GM23248 (cell line): ENCODE measurements around the gene HK3. TPM values are rescaled to one million over a fixed set of nuclear protein-coding genes. Genes with fewer than 3 reads are reported as not detected.

Experiments used
- DNase-seq: peaks from one replicate; pipeline ENCODE4 v3.0.0-alpha.2; 2015
- H2AFZ ChIP-seq: fragments of 200-600 bp; sonication (generic); 2 replicates; pipeline ENCODE4 v1.6.1; 2016; ENCODE audit warnings: antibody characterized with exemption
- H3F3A ChIP-seq: fragments of 200-600 bp; sonication (generic); 2 replicates; pipeline ENCODE4 v1.6.1; 2016; ENCODE audit warnings: mild to moderate bottlenecking, antibody characterized with exemption, mixed run types; ENCODE audit not compliant: insufficient read depth
- H3K27ac ChIP-seq: fragments of 200-600 bp; sonication (generic); 2 replicates; pipeline ENCODE4 v1.5.1; 2016; ENCODE audit warnings: mild to moderate bottlenecking
- H3K27me3 ChIP-seq: fragments of 200-600 bp; sonication (generic); replicated peaks from 2 replicates; pipeline ENCODE4 v1.6.1; 2016; ENCODE audit warnings: mild to moderate bottlenecking; ENCODE audit not compliant: insufficient read depth
- H3K36me3 ChIP-seq: fragments of 200-600 bp; sonication (generic); 2 replicates; pipeline ENCODE4 v1.6.1; 2016; ENCODE audit warnings: low read depth, mild to moderate bottlenecking
- H3K4me1 ChIP-seq: fragments of 200-600 bp; sonication (generic); 2 replicates; pipeline ENCODE4 v1.6.1; 2016; ENCODE audit warnings: mild to moderate bottlenecking; ENCODE audit not compliant: insufficient read depth
- H3K4me2 ChIP-seq: fragments of 200-600 bp; sonication (generic); one replicate; pipeline ENCODE4 v1.6.1; 2016; ENCODE audit warnings: mild to moderate bottlenecking; ENCODE audit not compliant: unreplicated experiment
- H3K4me3 ChIP-seq: fragments of 200-600 bp; sonication (generic); 2 replicates; pipeline ENCODE4 v1.5.1; 2016; ENCODE audit warnings: mild to moderate bottlenecking
- H3K79me2 ChIP-seq: fragments of 200-600 bp; sonication (generic); 2 replicates; pipeline ENCODE4 v1.6.1; 2016; ENCODE audit warnings: mild to moderate bottlenecking; ENCODE audit not compliant: insufficient read depth
- H3K9ac ChIP-seq: fragments of 200-600 bp; sonication (generic); 2 replicates; pipeline ENCODE4 v1.6.1; 2016; ENCODE audit warnings: mild to moderate bottlenecking
- H3K9me2 ChIP-seq: fragments of 200-600 bp; sonication (generic); 2 replicates; pipeline ENCODE4 v1.6.1; 2016; ENCODE audit warnings: mixed run types, mild to moderate bottlenecking, moderate library complexity; ENCODE audit not compliant: insufficient read depth
- H3K9me3 ChIP-seq: fragments of 200-600 bp; sonication (generic); one replicate; pipeline ENCODE4 v1.6.1; 2017; ENCODE audit warnings: low read depth
- H4K20me1 ChIP-seq: fragments of 200-600 bp; sonication (generic); 2 replicates; pipeline ENCODE4 v1.6.0; 2016; ENCODE audit not compliant: insufficient read depth
- EZH2 ChIP-seq: fragments of 200-600 bp; sonication (generic); IDR thresholded peaks from 2 replicates; pipeline ENCODE4 v1.6.1; 2018; ENCODE audit warnings: antibody characterized with exemption, mild to moderate bottlenecking; ENCODE audit not compliant: insufficient read depth, poor library complexity, severe bottlenecking
- EZH2phosphoT487 ChIP-seq: fragments of 200-600 bp; sonication (generic); IDR thresholded peaks from 2 replicates; pipeline ENCODE4 v1.6.1; 2018; ENCODE audit warnings: antibody characterized with exemption, moderate library complexity, mild to moderate bottlenecking, low read depth; ENCODE audit not compliant: insufficient read depth
- WGBS, 2 experiments: methylation state at CpG; one replicate each; pipeline ENCODE4 v1.1.6; 2015 to 2017; ENCODE audit warnings: low lambda C conversion rate in 2 of 2, low coverage in 1 of 2; ENCODE audit errors: missing lambda C conversion rate in 2 of 2; 5-methylcytosine and 5-hydroxymethylcytosine counted together
- in situ Hi-C: fragments of 300-500 bp; cut with MboI; formaldehyde crosslinking; loops from 2 replicates; pipeline ENCODE4 v1.15.0; 2020
- polyA plus RNA-seq: library from polyadenylated mRNA; unstranded; fragments of >200 nt; fragmentation: Nextera tagmentation; extraction: Ambion mirVana; gene quantifications from 2 replicates; pipeline ENCODE4 v1.2.1, GENCODE V29; 2016
- total RNA-seq: library from RNA; depleted of rRNA; stranded (reverse); fragments of >200 nt; shearing (Covaris generic); gene quantifications from 2 replicates; pipeline ENCODE4 v1.2.3, GENCODE V29; 2014

The HK3 gene
- total and polyA plus RNA-seq, 2 experiments from 2014 or later, result not detected

GRCh38 chr5:176835918-176836317, 63.2 kb downstream of the HK3 start:
- in situ Hi-C loops, result no loop called here
- no peak for TF ChIP-seq EZH2
- no peak for TF ChIP-seq EZH2phosphoT487
- Histone ChIP-seq H2AFZ (no peak overlapping the region), H3F3A (no peaks in the 10 kb centered on the region), H3K79me2 (no peaks in the 10 kb centered on the region), H3K9ac (no peak overlapping the region), H3K4me2 (no peak overlapping the region), H4K20me1 (no peaks in the 10 kb centered on the region), H3K9me3 (no peaks in the 10 kb centered on the region), H3K4me3 (no peak overlapping the region), H3K9me2 (no peaks in the 10 kb centered on the region), H3K36me3 (no peaks in the 10 kb centered on the region), H3K4me1 (no peaks in the 10 kb centered on the region), H3K27me3 (0 out of 2 replicates have a peak, but pooled peaks cover 16% of the 10 kb centered on the region), H3K27ac (no peak overlapping the region)
- WGBS, 2 experiments, result 9 to 13% methylated on average over 3 of the region's 3 CpGs
- no peak for DNase-seq

GRCh38 chr5:176833286-176833685, 65.9 kb downstream of the HK3 start:
- no peaks in the 10 kb centered on the region for H3K79me2 ChIP-seq
- no peak overlapping the region for H3K4me3 ChIP-seq
- 44 to 53% methylated on average over 4 of the region's 4 CpGs for WGBS, 2 experiments
- H3K9me2 ChIP-seq, result no peaks in the 10 kb centered on the region
- DNase-seq, result no peak
- in situ Hi-C loops, result no loop called here
- H3K27me3 ChIP-seq, result 0 out of 2 replicates have a peak, but pooled peaks cover 10% of the 10 kb centered on the region
- no peaks in the 10 kb centered on the region for H3K4me1 ChIP-seq
- TF ChIP-seq EZH2phosphoT487 (no peak), EZH2 (no peak)
- H3K4me2 ChIP-seq, result no peak overlapping the region
- H2AFZ ChIP-seq, result no peak overlapping the region
- no peaks in the 10 kb centered on the region for H4K20me1 ChIP-seq
- no peaks in the 10 kb centered on the region for H3K36me3 ChIP-seq
- no peaks in the 10 kb centered on the region for H3K9me3 ChIP-seq
- no peak overlapping the region for H3K27ac ChIP-seq
- no peak overlapping the region for H3K9ac ChIP-seq
- no peaks in the 10 kb centered on the region for H3F3A ChIP-seq

- TF ChIP-seq EZH2 (no peak), EZH2phosphoT487 (no peak)
- DNase-seq, result no peak
These were observed 67.0 kb downstream of the HK3 start for GRCh38 chr5:176832162-176832561.

GRCh38 chr5:176831425-176831824, 67.7 kb downstream of the HK3 start:
- Histone ChIP-seq H2AFZ (no peak overlapping the region), H3K79me2 (no peaks in the 10 kb centered on the region)
- WGBS, 2 experiments, result 29% methylated on average over 8 of the region's 8 CpGs

More at GRCh38 chr5:176832162-176832561, 67.0 kb downstream of the HK3 start:
- no peaks in the 10 kb centered on the region for H3F3A ChIP-seq
- no peaks in the 10 kb centered on the region for H3K9me3 ChIP-seq
- H3K9me2 ChIP-seq, result no peaks in the 10 kb centered on the region
- H3K27me3 ChIP-seq, result 0 out of 2 replicates have a peak, but pooled peaks cover 10% of the 10 kb centered on the region
- 77 to 79% methylated on average over 6 of the region's 6 CpGs for WGBS, 2 experiments
- no peaks in the 10 kb centered on the region for H3K79me2 ChIP-seq
- no peak overlapping the region for H2AFZ ChIP-seq
- in situ Hi-C loops, result no loop called here
- no peak overlapping the region for H3K27ac ChIP-seq
- H3K4me3 ChIP-seq, result no peak overlapping the region
- H4K20me1 ChIP-seq, result no peaks in the 10 kb centered on the region
- H3K9ac ChIP-seq, result no peak overlapping the region
- H3K36me3 ChIP-seq, result no peaks in the 10 kb centered on the region
- H3K4me1 ChIP-seq, result no peaks in the 10 kb centered on the region
- no peak overlapping the region for H3K4me2 ChIP-seq

More at GRCh38 chr5:176831425-176831824, 67.7 kb downstream of the HK3 start:
- Histone ChIP-seq H4K20me1 (no peaks in the 10 kb centered on the region), H3K36me3 (no peaks in the 10 kb centered on the region), H3F3A (no peaks in the 10 kb centered on the region), H3K27ac (no peak overlapping the region), H3K9ac (no peak overlapping the region), H3K9me2 (no peaks in the 10 kb centered on the region), H3K9me3 (no peaks in the 10 kb centered on the region), H3K4me3 (no peak overlapping the region), H3K4me1 (no peaks in the 10 kb centered on the region), H3K27me3 (0 out of 2 replicates have a peak, but pooled peaks cover 10% of the 10 kb centered on the region), H3K4me2 (no peak overlapping the region)
- TF ChIP-seq EZH2 (no peak), EZH2phosphoT487 (no peak)
- DNase-seq, result no peak
- in situ Hi-C loops, result no loop called here
